GM21447 (cell line): ENCODE results near the gene SH3TC1.

Experiments used
- ATAC-seq: cut with Tn5 transposase; IDR thresholded peaks from one replicate; pipeline ENCODE4 v1.9.1; 2021; ENCODE audit not compliant: unreplicated experiment

Gene SH3TC1

GRCh38 chr4:8259743-8260430 lies 60.8 kb downstream of the SH3TC1 start:
- no peak for ATAC-seq

- ATAC-seq: no peak
Observed at GRCh38 chr4:8260656-8261111, 61.6 kb downstream of the SH3TC1 start.

- no peak for ATAC-seq
Observed at GRCh38 chr4:8261851-8262535, 62.9 kb downstream of the SH3TC1 start.

GRCh38 chr4:8262637-8263322 lies 63.7 kb downstream of the SH3TC1 start:
- ATAC-seq: no peak

- ATAC-seq: no peak
Observed at GRCh38 chr4:8263397-8263796, 64.3 kb downstream of the SH3TC1 start.

GRCh38 chr4:8264106-8264505 lies 65.0 kb downstream of the SH3TC1 start:
- ATAC-seq: no peak

- ATAC-seq: no peak
Observed at GRCh38 chr4:8265171-8265929, 66.3 kb downstream of the SH3TC1 start.

GRCh38 chr4:8266088-8266487 lies 67.0 kb downstream of the SH3TC1 start:
- no peak for ATAC-seq

- ATAC-seq: no peak
Observed at GRCh38 chr4:8266508-8266907, 67.4 kb downstream of the SH3TC1 start.

- ATAC-seq: no peak
Observed at GRCh38 chr4:8267077-8267476, 68.0 kb downstream of the SH3TC1 start.

GRCh38 chr4:8268211-8268610 lies 69.1 kb downstream of the SH3TC1 start:
- ATAC-seq: no peak

GRCh38 chr4:8268901-8269534 lies 69.9 kb downstream of the SH3TC1 start:
- no peak for ATAC-seq

- no peak for ATAC-seq
Observed at GRCh38 chr4:8269535-8270417, 70.7 kb downstream of the SH3TC1 start, which contains the start of gene HTRA3. TSS of gene HTRA3 (plus strand) at chr4:8269754. CDS start at chr4:8269969, 215 bp downstream.

GRCh38 chr4:8270418-8270771 lies 71.3 kb downstream of the SH3TC1 start:
- no peak for ATAC-seq

GRCh38 chr4:8270912-8271815 lies 72.1 kb downstream of the SH3TC1 start:
- no peak for ATAC-seq

GRCh38 chr4:8271821-8272220 lies 72.7 kb downstream of the SH3TC1 start:
- no peak for ATAC-seq

GRCh38 chr4:8272472-8273428 lies 73.7 kb downstream of the SH3TC1 start:
- ATAC-seq: no peak

- no peak for ATAC-seq
Observed at GRCh38 chr4:8273450-8273849, 74.4 kb downstream of the SH3TC1 start.
